ENCODE results near the gene KCNK5.

Gene KCNK5

GRCh38 chr6:39188098-39188450 lies 41.2 kb downstream of the KCNK5 start:
- Mint-ChIP-seq H3K27ac (no peak overlapping the region), H3K4me3 (no peak overlapping the region), H3K9me3 (no peaks in the 10 kb centered on the region), H3K4me1 (peaks cover 28% of the 10 kb centered on the region), H3K27me3 (no peaks in the 10 kb centered on the region)
- ATAC-seq (no peak), DNase-seq (no peak)

GRCh38 chr6:39184906-39185580 lies 44.2 kb downstream of the KCNK5 start:
- H3K9me3 Mint-ChIP-seq, result no peaks in the 10 kb centered on the region
- H3K27ac Mint-ChIP-seq, result no peak overlapping the region
- peaks cover 24% of the 10 kb centered on the region for H3K4me1 Mint-ChIP-seq
- H3K27me3 Mint-ChIP-seq, result no peaks in the 10 kb centered on the region
- no peak overlapping the region for H3K4me3 Mint-ChIP-seq
- no peak for ATAC-seq
- no peak for DNase-seq

GRCh38 chr6:39182604-39183003 lies 46.7 kb downstream of the KCNK5 start:
- H3K4me3 Mint-ChIP-seq, result no peak overlapping the region
- no peak overlapping the region for H3K27ac Mint-ChIP-seq
- peaks cover 11 to 15% of the 10 kb centered on the region in 2 donors for H3K9me3 Mint-ChIP-seq
- DNase-seq (no peak), ATAC-seq (no peak)
- H3K27me3 Mint-ChIP-seq, result no peaks in the 10 kb centered on the region
- H3K4me1 Mint-ChIP-seq, result peaks cover 4% of the 10 kb centered on the region

- Mint-ChIP-seq H3K27ac (no peak overlapping the region), H3K4me3 (no peak overlapping the region), H3K4me1 (peaks cover 4% of the 10 kb centered on the region), H3K9me3 (peaks cover 18 to 23% of the 10 kb centered on the region in 2 donors), H3K27me3 (no peaks in the 10 kb centered on the region)
- ATAC-seq (peak; percentile 7), DNase-seq (no peak)
Measured at GRCh38 chr6:39181826-39182225, 47.4 kb downstream of the KCNK5 start.

GRCh38 chr6:39181333-39181732 lies 47.9 kb downstream of the KCNK5 start:
- peaks cover 4% of the 10 kb centered on the region for H3K4me1 Mint-ChIP-seq
- no peaks in the 10 kb centered on the region for H3K27me3 Mint-ChIP-seq
- no peak overlapping the region for H3K4me3 Mint-ChIP-seq
- peaks cover 20 to 26% of the 10 kb centered on the region in 2 donors for H3K9me3 Mint-ChIP-seq
- H3K27ac Mint-ChIP-seq, result no peak overlapping the region
- no peak for DNase-seq
- ATAC-seq, result peak; percentile 31

- H3K9me3 Mint-ChIP-seq, result peaks cover 20 to 26% of the 10 kb centered on the region in 2 donors
- H3K27ac Mint-ChIP-seq, result no peak overlapping the region
- DNase-seq, result no peak
- no peak overlapping the region for H3K4me3 Mint-ChIP-seq
- H3K4me1 Mint-ChIP-seq, result no peaks in the 10 kb centered on the region
- H3K27me3 Mint-ChIP-seq, result no peaks in the 10 kb centered on the region
- ATAC-seq, result no peak
Measured at GRCh38 chr6:39178804-39179203, 50.5 kb downstream of the KCNK5 start.

GRCh38 chr6:39178235-39178634 lies 51.0 kb downstream of the KCNK5 start:
- Mint-ChIP-seq H3K27me3 (no peaks in the 10 kb centered on the region), H3K27ac (no peak overlapping the region), H3K9me3 (peaks cover 20 to 26% of the 10 kb centered on the region in 2 donors), H3K4me1 (no peaks in the 10 kb centered on the region), H3K4me3 (no peak overlapping the region)
- ATAC-seq (no peak), DNase-seq (no peak)

- Mint-ChIP-seq H3K27me3 (no peaks in the 10 kb centered on the region), H3K27ac (no peak overlapping the region), H3K4me1 (no peaks in the 10 kb centered on the region), H3K4me3 (no peak overlapping the region), H3K9me3 (peaks cover 20 to 26% of the 10 kb centered on the region in 2 donors)
- no peak for DNase-seq
- no peak for ATAC-seq
Measured at GRCh38 chr6:39177130-39177529, 52.1 kb downstream of the KCNK5 start.

GRCh38 chr6:39173270-39173669 lies 56.0 kb downstream of the KCNK5 start:
- Mint-ChIP-seq H3K9me3 (peaks cover 13 to 18% of the 10 kb centered on the region in 2 donors), H3K27me3 (no peaks in the 10 kb centered on the region), H3K4me3 (no peak overlapping the region), H3K27ac (peak overlapping the region in 1 of 2 donors; percentile 9), H3K4me1 (peaks cover 7% of the 10 kb centered on the region)
- ATAC-seq (no peak), DNase-seq (no peak)

GRCh38 chr6:39172377-39172757 lies 56.9 kb downstream of the KCNK5 start:
- DNase-seq (no peak), ATAC-seq (no peak)
- no peak overlapping the region for H3K27ac Mint-ChIP-seq
- H3K27me3 Mint-ChIP-seq, result peaks cover 2% of the 10 kb centered on the region
- peaks cover 7 to 9% of the 10 kb centered on the region in 2 donors for H3K9me3 Mint-ChIP-seq
- no peak overlapping the region for H3K4me3 Mint-ChIP-seq
- peaks cover 7% of the 10 kb centered on the region for H3K4me1 Mint-ChIP-seq

GRCh38 chr6:39171489-39172376 lies 57.5 kb downstream of the KCNK5 start:
- Mint-ChIP-seq H3K9me3 (peaks cover 1 to 2% of the 10 kb centered on the region in 2 donors), H3K4me1 (peaks cover 9% of the 10 kb centered on the region), H3K4me3 (no peak overlapping the region), H3K27me3 (peaks cover 8% of the 10 kb centered on the region), H3K27ac (no peak overlapping the region)
- DNase-seq, result no peak
- ATAC-seq, result no peak

- ATAC-seq, result no peak
- Mint-ChIP-seq H3K9me3 (no peaks in the 10 kb centered on the region), H3K4me3 (no peak overlapping the region)
Measured at GRCh38 chr6:39170860-39171259, 58.4 kb downstream of the KCNK5 start.

GRCh38 chr6:39170389-39170788 lies 58.9 kb downstream of the KCNK5 start:
- ATAC-seq, result no peak
- Mint-ChIP-seq H3K9me3 (no peaks in the 10 kb centered on the region), H3K4me1 (peaks cover 15% of the 10 kb centered on the region), H3K27ac (no peak overlapping the region), H3K4me3 (no peak overlapping the region), H3K27me3 (peaks cover 11% of the 10 kb centered on the region)
- DNase-seq, result no peak

More at GRCh38 chr6:39170860-39171259, 58.4 kb downstream of the KCNK5 start:
- Mint-ChIP-seq H3K4me1 (peaks cover 15% of the 10 kb centered on the region), H3K27ac (no peak overlapping the region), H3K27me3 (peaks cover 11% of the 10 kb centered on the region)
- no peak for DNase-seq

- Mint-ChIP-seq H3K27ac (no peak overlapping the region), H3K9me3 (no peaks in the 10 kb centered on the region), H3K4me3 (no peak overlapping the region), H3K4me1 (peaks cover 15% of the 10 kb centered on the region), H3K27me3 (peaks cover 11% of the 10 kb centered on the region)
- DNase-seq (no peak), ATAC-seq (no peak)
Measured at GRCh38 chr6:39169448-39170344, 59.6 kb downstream of the KCNK5 start.

GRCh38 chr6:39167866-39168625 lies 61.2 kb downstream of the KCNK5 start:
- H3K4me3 Mint-ChIP-seq, result no peak overlapping the region
- ATAC-seq, result no peak
- H3K27me3 Mint-ChIP-seq, result peaks cover 11% of the 10 kb centered on the region
- peaks cover 15% of the 10 kb centered on the region for H3K4me1 Mint-ChIP-seq
- no peak for DNase-seq
- no peaks in the 10 kb centered on the region for H3K9me3 Mint-ChIP-seq
- no peak overlapping the region for H3K27ac Mint-ChIP-seq

Measured in stimulated activated naive CD8-positive, alpha-beta T cell treated with anti-CD3 and anti-CD28 coated beads, Interleukin-15, amount 100 ng/mL, for 72 hours (primary cell).